Right lobe of liver (tissue), 4 donors: ENCODE data around the gene CFTR.

Experiments
- CTCF ChIP-seq, 4 donors: fragments of 200-600 bp in 3 of 4; fragments of 450-650 bp in 1 of 4; IDR thresholded peaks; one replicate each; pipeline versions ENCODE4 v1.5.1 to v1.8.0; 2016 to 2022; ENCODE audit warnings: antibody characterized with exemption in 4 of 4, mild to moderate bottlenecking in 2 of 4
- POLR2A ChIP-seq: fragments of 450-650 bp; IDR thresholded peaks from one replicate; pipeline ENCODE4 v1.6.1; 2017; ENCODE audit warnings: antibody characterized with exemption, mild to moderate bottlenecking
- donor health status: DM: no; HTN: no; CAD: no.
- donor health status: DM: no; HTN: no; CAD: no.
- donor health status: DM: no; HTN: yes; CAD: no.

GRCh38 chr7:117682681-117683385 lies 203.0 kb downstream of the CFTR start:
- no peak for TF ChIP-seq CTCF (IDR thresholded peaks at IDR 0.05)
- TF ChIP-seq POLR2A: no peak
